HCT116 (cell line): ENCODE results near the gene CLDN3.

Experiments
- ATF3 ChIP-seq: IDR thresholded peaks from 2 replicates; pipeline ENCODE4 v1.6.1; 2012
- CTCF ChIP-seq, 3 experiments: fragments of 200-600 bp in 1 of 3; sonication (generic) in 1 of 3; IDR thresholded peaks in 2 of 3; conservative IDR thresholded peaks in 1 of 3; 2 replicates each; pipeline ENCODE4 v1.5.1; 2012 to 2017; ENCODE audit warnings: low read depth in 2 of 3, low read length in 2 of 3, antibody characterized with exemption in 1 of 3, borderline replicate concordance in 1 of 3, control low read depth in 1 of 3, mild to moderate bottlenecking in 1 of 3, mixed read lengths in 1 of 3, mixed run types in 1 of 3, moderate library complexity in 1 of 3; ENCODE audit not compliant: insufficient read depth in 1 of 3
- ELF1 ChIP-seq: IDR thresholded peaks from 2 replicates; pipeline ENCODE4 v1.6.1; 2012; ENCODE audit warnings: low read depth, borderline replicate concordance
- EZH2 ChIP-seq: fragments of 200-600 bp; sonication (generic); IDR thresholded peaks from 2 replicates; pipeline ENCODE4 v1.6.1; 2017; ENCODE audit warnings: antibody characterized with exemption, mixed run types
- EZH2phosphoT487 ChIP-seq: fragments of 200-600 bp; IDR thresholded peaks from 2 replicates; pipeline ENCODE4 v1.6.1; 2018; ENCODE audit warnings: antibody characterized with exemption, borderline replicate concordance
- POLR2A ChIP-seq: IDR thresholded peaks from 2 replicates; pipeline ENCODE4 v1.7.0; 2011; ENCODE audit warnings: borderline replicate concordance; ENCODE audit not compliant: insufficient read depth, insufficient read length; ENCODE audit errors: extremely low read depth
- RAD21 ChIP-seq: IDR thresholded peaks from 2 replicates; pipeline ENCODE4 v1.6.1; 2012; ENCODE audit warnings: low read depth, mild to moderate bottlenecking
- REST ChIP-seq: IDR thresholded peaks from 2 replicates; pipeline ENCODE4 v1.6.1; 2012; ENCODE audit warnings: low read depth
- SIN3A ChIP-seq: IDR thresholded peaks from 2 replicates; pipeline ENCODE4 v1.6.1; 2012; ENCODE audit warnings: low read depth
- SP1 ChIP-seq: IDR thresholded peaks from 2 replicates; pipeline ENCODE4 v1.6.1; 2012; ENCODE audit warnings: low read depth
- TCF7L2 ChIP-seq: IDR thresholded peaks from 2 replicates; pipeline ENCODE4 v1.7.0; 2011; ENCODE audit warnings: borderline replicate concordance, inconsistent platforms; ENCODE audit not compliant: insufficient read depth, insufficient read length; ENCODE audit errors: extremely low read depth
- YY1 ChIP-seq: IDR thresholded peaks from 2 replicates; pipeline ENCODE4 v1.6.1; 2011; ENCODE audit warnings: low read length, low read depth, moderate library complexity, mild to moderate bottlenecking; ENCODE audit not compliant: insufficient replicate concordance; ENCODE audit errors: extremely low read depth
- ZFX ChIP-seq: fragments of 450-650 bp; IDR thresholded peaks from 2 replicates; pipeline ENCODE4 v1.6.1; 2017

GRCh38 chr7:73768641-73769480 lies 1.2 kb downstream of the CLDN3 start:
- TF ChIP-seq RAD21, result no peak
- TF ChIP-seq CTCF (IDR thresholded peaks at IDR 0.05 in 2 of 3, conservative IDR thresholded peaks at IDR 0.05 in 1 of 3; ENCODE audit: borderline replicate concordance in 1 of 3, insufficient read depth in 1 of 3, low read depth in 2 of 3, low read length in 2 of 3), result no peak
- no peak for TF ChIP-seq YY1
- TF ChIP-seq EZH2, result no peak
- TF ChIP-seq SIN3A, result no peak
- TF ChIP-seq POLR2A, result no peak
- TF ChIP-seq EZH2phosphoT487, result no peak
- no peak for TF ChIP-seq TCF7L2
- no peak for TF ChIP-seq ZFX
- no peak for TF ChIP-seq SP1
- TF ChIP-seq ATF3, result no peak
- no peak for TF ChIP-seq REST
- TF ChIP-seq ELF1, result no peak
